ENCODE measurements around the gene TMEM163. TPM values are rescaled to one million over a fixed set of nuclear protein-coding genes. Genes with fewer than 3 reads are reported as not detected.

Gene TMEM163
- polyA plus RNA-seq, 1 donor from 2014 or later = 3.5 TPM

GRCh38 chr2:134737671-134738070, 18.9 kb upstream of the TMEM163 start:
- Histone ChIP-seq H3K9me2 (ENCODE audit: insufficient read depth, low read length) (no peaks in the 10 kb centered on the region), H3K27ac (ENCODE audit: low read length) (no peak overlapping the region), H3K9me3 (ENCODE audit: low read length) (peaks cover 6% of the 10 kb centered on the region), H3K9ac (ENCODE audit: low read length) (no peak overlapping the region), H3F3A (ENCODE audit: insufficient read depth, low read length, poor library complexity, severe bottlenecking) (no peaks in the 10 kb centered on the region), H2AFZ (ENCODE audit: low read depth, low read length) (no peak overlapping the region), H3K4me2 (ENCODE audit: low read length) (no peak overlapping the region), H4K20me1 (ENCODE audit: insufficient read depth) (no peaks in the 10 kb centered on the region), H3K4me3 (ENCODE audit: low read length) (no peak overlapping the region), H3K27me3 (ENCODE audit: insufficient read depth, low read depth, low read length) (no peaks in the 10 kb centered on the region), H3K79me2 (replicated peaks; ENCODE audit: insufficient read depth, low read length) (no peaks in the 10 kb centered on the region), H3K36me3 (ENCODE audit: insufficient read depth, low read length) (no peaks in the 10 kb centered on the region)
- no peak for TF ChIP-seq EZH2 (IDR thresholded peaks at IDR 0.05; ENCODE audit: borderline replicate concordance, insufficient read depth, low read length, poor library complexity, severe bottlenecking)
- no peak for TF ChIP-seq RAD21 (conservative IDR thresholded peaks at IDR 0.05)
- no peak for TF ChIP-seq CTCF (IDR thresholded peaks at IDR 0.05; ENCODE audit: poor library complexity, severe bottlenecking)

- Histone ChIP-seq H3K79me2 (replicated peaks; ENCODE audit: insufficient read depth, low read length) (no peaks in the 10 kb centered on the region), H3K4me3 (ENCODE audit: low read length) (no peak overlapping the region), H3K9me2 (ENCODE audit: insufficient read depth, low read length) (no peaks in the 10 kb centered on the region), H3K4me2 (ENCODE audit: low read length) (no peak overlapping the region), H4K20me1 (ENCODE audit: insufficient read depth) (no peaks in the 10 kb centered on the region), H3K9ac (ENCODE audit: low read length) (no peak overlapping the region), H3K27me3 (ENCODE audit: insufficient read depth, low read depth, low read length) (no peaks in the 10 kb centered on the region), H3K9me3 (ENCODE audit: low read length) (peaks cover 6% of the 10 kb centered on the region), H2AFZ (ENCODE audit: low read depth, low read length) (no peak overlapping the region), H3K36me3 (ENCODE audit: insufficient read depth, low read length) (no peaks in the 10 kb centered on the region), H3K27ac (ENCODE audit: low read length) (no peak overlapping the region), H3F3A (ENCODE audit: insufficient read depth, low read length, poor library complexity, severe bottlenecking) (no peaks in the 10 kb centered on the region)
- TF ChIP-seq TAF1 (IDR thresholded peaks at IDR 0.05; ENCODE audit: low read depth) (no peak), EP300 (conservative IDR thresholded peaks at IDR 0.05; ENCODE audit: poor library complexity, severe bottlenecking) (no peak), EZH2 (IDR thresholded peaks at IDR 0.05; ENCODE audit: borderline replicate concordance, insufficient read depth, low read length, poor library complexity, severe bottlenecking) (no peak), REST (IDR thresholded peaks at IDR 0.05; ENCODE audit: borderline replicate concordance) (no peak), SMC3 (conservative IDR thresholded peaks at IDR 0.05; ENCODE audit: poor library complexity) (no peak), CTCF (IDR thresholded peaks at IDR 0.05; ENCODE audit: poor library complexity, severe bottlenecking) (no peak), MXI1 (conservative IDR thresholded peaks at IDR 0.05; ENCODE audit: poor library complexity, severe bottlenecking) (no peak), RAD21 (conservative IDR thresholded peaks at IDR 0.05) (no peak), POLR2AphosphoS5 (IDR thresholded peaks at IDR 0.05) (no peak)
These were observed 17.5 kb upstream of the TMEM163 start for GRCh38 chr2:134736167-134736880.
